HepG2 (cell line): ENCODE data around the gene L3MBTL4. TPM values are rescaled to one million over a fixed set of nuclear protein-coding genes. Genes with fewer than 3 reads are reported as not detected.

Experiments used
- EP300 ChIP-seq, 3 experiments: sonication (generic) in 1 of 3; formaldehyde crosslinking in 1 of 3; IDR thresholded peaks; 2 replicates each; pipeline versions ENCODE4 v1.5.1 to v1.6.1; 2011 to 2020; ENCODE audit warnings: low read depth in 2 of 3, low read length in 2 of 3, borderline replicate concordance in 1 of 3, improper control_type of control experiment in 1 of 3, mild to moderate bottlenecking in 1 of 3, missing genetic modification reagents in 1 of 3, moderate library complexity in 1 of 3
- HOMEZ ChIP-seq: IDR thresholded peaks from 2 replicates; pipeline ENCODE4 v1.6.1; 2016; ENCODE audit warnings: low read depth
- PITX1 ChIP-seq: sonication (generic); formaldehyde crosslinking; IDR thresholded peaks from 2 replicates; pipeline ENCODE4 v1.5.1; 2020; ENCODE audit warnings: mild to moderate bottlenecking, missing genetic modification reagents
- PTBP1 ChIP-seq: fragments of 200-400 bp; formaldehyde crosslinking; IDR thresholded peaks from 2 replicates; pipeline ENCODE4 v1.6.1; 2018; ENCODE audit warnings: low read length, low read depth; ENCODE audit not compliant: poor library complexity, severe bottlenecking
- RBAK ChIP-seq: sonication (generic); formaldehyde crosslinking; IDR thresholded peaks from 2 replicates; pipeline ENCODE4 v1.5.1; 2020; ENCODE audit warnings: mild to moderate bottlenecking, missing genetic modification reagents
- SATB2 ChIP-seq: sonication (generic); formaldehyde crosslinking; IDR thresholded peaks from 2 replicates; pipeline ENCODE4 v1.5.0; 2020; ENCODE audit warnings: missing genetic modification reagents
- SNAPC2 ChIP-seq: sonication (generic); formaldehyde crosslinking; IDR thresholded peaks from 2 replicates; pipeline ENCODE4 v1.8.1; 2022; ENCODE audit warnings: mild to moderate bottlenecking, missing genetic modification reagents
- SOX13 ChIP-seq, 3 experiments: fragments of 450-650 bp in 1 of 3; sonication (generic) in 1 of 3; formaldehyde crosslinking in 1 of 3; IDR thresholded peaks in 2 of 3; conservative IDR thresholded peaks in 1 of 3; 2 replicates each; pipeline versions ENCODE4 v1.5.0 to v1.6.1; 2016 to 2020; ENCODE audit warnings: antibody characterized with exemption in 1 of 3, mild to moderate bottlenecking in 1 of 3, missing compliant biosample characterization in 1 of 3, missing genetic modification reagents in 1 of 3, moderate library complexity in 1 of 3
- TFAP4 ChIP-seq: sonication (generic); IDR thresholded peaks from 2 replicates; pipeline ENCODE4 v1.6.1; 2016; ENCODE audit warnings: low read depth, borderline replicate concordance
- TP53 ChIP-seq: sonication (generic); formaldehyde crosslinking; conservative IDR thresholded peaks from 2 replicates; pipeline ENCODE4 v1.4.0; 2020; ENCODE audit warnings: missing genetic modification reagents
- ZFP41 ChIP-seq: sonication (generic); formaldehyde crosslinking; IDR thresholded peaks from 2 replicates; pipeline ENCODE4 v1.4.0; 2020; ENCODE audit warnings: mild to moderate bottlenecking, missing genetic modification reagents, borderline replicate concordance
- ZNF225 ChIP-seq: sonication (generic); formaldehyde crosslinking; IDR thresholded peaks from 2 replicates; pipeline ENCODE4 v1.4.0; 2020; ENCODE audit warnings: mild to moderate bottlenecking, missing genetic modification reagents
- ZNF260 ChIP-seq: sonication (generic); formaldehyde crosslinking; IDR thresholded peaks from 2 replicates; pipeline ENCODE4 v1.4.0; 2020; ENCODE audit warnings: missing genetic modification reagents, low read depth, mild to moderate bottlenecking, borderline replicate concordance
- ZNF335 ChIP-seq: sonication (generic); formaldehyde crosslinking; IDR thresholded peaks from 2 replicates; pipeline ENCODE4 v1.4.0; 2020; ENCODE audit warnings: missing genetic modification reagents
- ZNF792 ChIP-seq: IDR thresholded peaks from 2 replicates; pipeline ENCODE4 v1.6.1; 2016
- ZNF816 ChIP-seq: sonication (generic); formaldehyde crosslinking; IDR thresholded peaks from 2 replicates; pipeline ENCODE4 v1.8.0; 2022; ENCODE audit warnings: missing genetic modification reagents, mild to moderate bottlenecking, borderline replicate concordance
- ZSCAN31 ChIP-seq: sonication (generic); formaldehyde crosslinking; IDR thresholded peaks from 2 replicates; pipeline ENCODE4 v1.5.0; 2020; ENCODE audit warnings: low read depth, mild to moderate bottlenecking, missing genetic modification reagents
- ZUFSP ChIP-seq: sonication (generic); formaldehyde crosslinking; IDR thresholded peaks from 2 replicates; pipeline ENCODE4 v1.9.0; 2021; ENCODE audit warnings: missing genetic modification reagents, mild to moderate bottlenecking, borderline replicate concordance
- ZZZ3 ChIP-seq: sonication (generic); formaldehyde crosslinking; IDR thresholded peaks from 2 replicates; pipeline ENCODE4 v1.4.0; 2020; ENCODE audit warnings: missing genetic modification reagents, mild to moderate bottlenecking, borderline replicate concordance
- polyA plus RNA-seq, 8 experiments: library from polyadenylated mRNA; depleted of rRNA in 3 of 8; stranded (reverse) in 7 of 8; unstranded in 1 of 8; fragments of >200 nt; fragmentation: Illumina TruSeq in 4 of 8; extraction: Trizol in 4 of 8; gene quantifications; 2 replicates each; pipeline versions ENCODE4 v1.2.1 to v1.2.3, GENCODE V29; 2011 to 2016; ENCODE audit warnings: low read depth in 4 of 8, missing spikeins in 1 of 8, mixed read lengths in 1 of 8; ENCODE audit not compliant: insufficient read depth in 1 of 8
- total RNA-seq, 5 experiments: library from RNA; depleted of rRNA; stranded (reverse); fragments of >200 nt; fragmentation: Illumina TruSeq; extraction: Trizol; gene quantifications; 2 replicates each; pipeline ENCODE4 v1.2.3, GENCODE V29; 2016; ENCODE audit warnings: low read depth in 1 of 5
- TF ChIP-seq, protein P1 (sequence below): sonication (generic); formaldehyde crosslinking; IDR thresholded peaks from 2 replicates; pipeline ENCODE4 v1.4.0; 2020; ENCODE audit warnings: missing genetic modification reagents

Gene L3MBTL4
- total and polyA plus RNA-seq, 2 of the 13 experiments (the other 11 are each of a cell fraction or from before 2014, with no cell fraction given), result 10.8 to 13.3 TPM

DNA sequence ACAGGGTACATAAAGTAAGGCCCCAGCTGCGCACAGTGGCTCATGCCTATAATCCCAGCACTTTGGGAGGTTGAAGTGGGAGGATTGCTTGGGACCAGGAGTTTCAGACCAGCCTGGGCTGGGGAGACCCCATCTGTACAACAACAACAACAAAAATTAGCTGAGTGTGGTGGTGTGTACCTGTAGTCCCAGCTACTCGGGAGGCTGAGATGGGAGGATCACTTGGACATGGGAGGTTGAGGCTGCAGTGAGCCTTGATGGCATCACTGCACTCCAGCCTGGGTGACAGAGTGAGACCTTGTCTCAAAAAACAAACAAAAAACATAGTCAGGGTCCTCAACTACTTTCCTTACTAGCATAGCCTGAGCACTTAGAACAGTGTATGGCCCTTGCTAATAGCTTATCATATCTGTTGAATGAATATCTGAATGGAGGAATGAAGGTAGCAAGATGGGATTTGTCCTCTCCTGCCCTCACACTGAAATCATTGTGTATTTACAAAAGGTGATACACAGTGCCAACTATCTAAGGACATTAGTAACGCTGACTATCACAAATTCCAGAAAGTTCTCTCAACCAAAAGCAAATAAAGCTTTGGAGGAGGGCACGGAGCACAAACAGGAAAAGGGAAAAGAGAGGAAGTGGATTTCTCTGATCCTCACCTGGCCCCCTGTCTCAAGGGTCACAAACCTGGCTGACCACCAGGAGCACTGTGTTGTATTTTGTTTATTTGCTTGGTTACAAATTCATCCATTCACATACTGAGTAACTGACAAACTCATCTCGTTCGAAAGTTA, 38.1 kb downstream of the L3MBTL4 start (continued):
- no peak for TF ChIP-seq PTBP1
- TF ChIP-seq TFAP4, result peak; percentile 43; the same call in 1 of the 2 replicates
- TF ChIP-seq TP53, result 0 out of 2 replicates have a peak, but pooled peaks have one; percentile 56
- TF ChIP-seq RBAK, result peak; percentile 93; the same call in 1 of the 2 replicates
- TF ChIP-seq, protein P1, sequence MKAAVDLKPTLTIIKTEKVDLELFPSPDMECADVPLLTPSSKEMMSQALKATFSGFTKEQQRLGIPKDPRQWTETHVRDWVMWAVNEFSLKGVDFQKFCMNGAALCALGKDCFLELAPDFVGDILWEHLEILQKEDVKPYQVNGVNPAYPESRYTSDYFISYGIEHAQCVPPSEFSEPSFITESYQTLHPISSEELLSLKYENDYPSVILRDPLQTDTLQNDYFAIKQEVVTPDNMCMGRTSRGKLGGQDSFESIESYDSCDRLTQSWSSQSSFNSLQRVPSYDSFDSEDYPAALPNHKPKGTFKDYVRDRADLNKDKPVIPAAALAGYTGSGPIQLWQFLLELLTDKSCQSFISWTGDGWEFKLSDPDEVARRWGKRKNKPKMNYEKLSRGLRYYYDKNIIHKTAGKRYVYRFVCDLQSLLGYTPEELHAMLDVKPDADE (CRISPR knock-in tag), result no peak
- no peak for TF ChIP-seq ZZZ3 (CRISPR knock-in tag)
- no peak for TF ChIP-seq ZNF335
- no peak for TF ChIP-seq ZNF260 (CRISPR knock-in tag)
- TF ChIP-seq EP300 (IDR thresholded peaks at IDR 0.05; ENCODE audit: low read depth in 2 of 2, low read length in 2 of 2), result peak in 1 of 2 experiments; percentile 92; a peak in 2 of 4 replicates
- TF ChIP-seq EP300 (CRISPR knock-in tag; IDR thresholded peaks at IDR 0.05; ENCODE audit: borderline replicate concordance), result peak; percentile 52; the same call in 1 of the 2 replicates
- no peak for TF ChIP-seq SATB2
- peak; percentile 41; the same call in 1 of the 2 replicates for TF ChIP-seq ZNF792 (CRISPR knock-in tag)
- no peak for TF ChIP-seq ZFP41 (CRISPR knock-in tag)
- TF ChIP-seq PITX1 (CRISPR knock-in tag), result no peak
- peak; percentile 17; the same call in 1 of the 2 replicates for TF ChIP-seq ZNF816 (CRISPR knock-in tag)
- no peak for TF ChIP-seq ZSCAN31 (CRISPR knock-in tag)
- TF ChIP-seq SOX13 (IDR thresholded peaks at IDR 0.05), result no peak
- peak in 1 of 2 experiments; percentile 61; a peak in 1 of 4 replicates for TF ChIP-seq SOX13 (CRISPR knock-in tag; conservative IDR thresholded peaks at IDR 0.05 in 1 of 2, IDR thresholded peaks at IDR 0.05 in 1 of 2)
- no peak for TF ChIP-seq SNAPC2 (CRISPR knock-in tag)
- no peak for TF ChIP-seq ZNF225
- peak; percentile 89; the same call in 1 of the 2 replicates for TF ChIP-seq HOMEZ
- no peak for TF ChIP-seq ZUFSP (CRISPR knock-in tag)
